ENCODE measurements around the gene RALGPS1. TPM values are rescaled to one million over a fixed set of nuclear protein-coding genes. Genes with fewer than 3 reads are reported as not detected.
"Not testable (repeated sequence)": the region's sequence is repeated elsewhere in the genome, so short reads cannot be mapped to it uniquely, and the experiment has no call there.

Gene RALGPS1
- polyA plus RNA-seq, 3 donors = 0.60 to 4.6 (median 1.3) TPM

DNA sequence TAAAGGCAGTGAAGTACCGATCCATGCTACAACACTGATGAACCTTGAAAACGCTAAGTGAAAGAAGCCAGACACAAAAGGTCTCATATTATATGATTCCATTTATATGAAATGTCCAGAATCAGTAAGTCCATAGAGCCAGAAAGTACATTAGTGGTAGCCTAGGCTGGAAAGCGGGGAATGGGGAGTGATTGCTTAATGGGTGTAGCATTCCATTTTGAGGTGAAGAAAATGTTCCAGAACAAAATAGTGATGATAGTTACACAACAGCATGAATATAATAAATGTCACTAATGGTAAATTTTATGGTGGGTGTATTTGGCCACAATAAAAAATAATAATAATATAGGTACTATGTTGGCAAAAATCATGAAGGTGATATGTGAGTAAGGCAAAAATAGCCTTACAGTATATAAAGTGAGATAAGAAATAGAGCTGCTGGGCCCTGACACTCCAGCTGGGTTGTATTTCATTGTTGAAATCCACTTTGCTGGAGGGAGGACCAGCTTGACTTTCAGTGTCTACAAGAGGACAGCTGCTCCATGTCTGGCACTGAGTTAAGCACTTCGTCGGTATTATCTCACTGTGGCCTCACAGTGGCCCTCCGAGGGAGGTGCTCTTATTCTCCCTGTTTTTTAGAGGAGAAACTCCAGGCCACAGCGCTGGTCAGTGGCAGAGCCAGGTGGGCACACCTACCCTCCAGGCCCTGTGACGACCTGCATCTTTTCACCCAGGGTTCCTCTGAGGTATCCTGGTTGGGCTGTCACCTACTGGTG, 230.3 kb downstream of the RALGPS1 start:
- H3K79me2 ChIP-seq (ENCODE audit: insufficient read depth, low read length) = no peaks in the 10 kb centered on the region
- no peak overlapping the region for H3K4me3 Mint-ChIP-seq
- no peak overlapping the region for H2AFZ ChIP-seq (ENCODE audit: insufficient read depth, low read depth, low read length, poor library complexity, severe bottlenecking)
- TF ChIP-seq, protein P1, sequence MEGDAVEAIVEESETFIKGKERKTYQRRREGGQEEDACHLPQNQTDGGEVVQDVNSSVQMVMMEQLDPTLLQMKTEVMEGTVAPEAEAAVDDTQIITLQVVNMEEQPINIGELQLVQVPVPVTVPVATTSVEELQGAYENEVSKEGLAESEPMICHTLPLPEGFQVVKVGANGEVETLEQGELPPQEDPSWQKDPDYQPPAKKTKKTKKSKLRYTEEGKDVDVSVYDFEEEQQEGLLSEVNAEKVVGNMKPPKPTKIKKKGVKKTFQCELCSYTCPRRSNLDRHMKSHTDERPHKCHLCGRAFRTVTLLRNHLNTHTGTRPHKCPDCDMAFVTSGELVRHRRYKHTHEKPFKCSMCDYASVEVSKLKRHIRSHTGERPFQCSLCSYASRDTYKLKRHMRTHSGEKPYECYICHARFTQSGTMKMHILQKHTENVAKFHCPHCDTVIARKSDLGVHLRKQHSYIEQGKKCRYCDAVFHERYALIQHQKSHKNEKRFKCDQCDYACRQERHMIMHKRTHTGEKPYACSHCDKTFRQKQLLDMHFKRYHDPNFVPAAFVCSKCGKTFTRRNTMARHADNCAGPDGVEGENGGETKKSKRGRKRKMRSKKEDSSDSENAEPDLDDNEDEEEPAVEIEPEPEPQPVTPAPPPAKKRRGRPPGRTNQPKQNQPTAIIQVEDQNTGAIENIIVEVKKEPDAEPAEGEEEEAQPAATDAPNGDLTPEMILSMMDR (IDR thresholded peaks at IDR 0.05) = no peak
- peaks cover 6 to 27% (median 6%) of the 10 kb centered on the region in 3 donors for H3K27me3 Mint-ChIP-seq (ENCODE audit: low read depth in 3 of 3)
- no peaks in the 10 kb centered on the region for H3K4me1 Mint-ChIP-seq
- no peak overlapping the region for H3K27ac ChIP-seq (ENCODE audit: low read depth in 1 of 2, low read length in 2 of 2)
- intact Hi-C loops (cut with micrococcal nuclease) = no loop called here
- H3K36me3 ChIP-seq (replicated peaks in 1 of 2; ENCODE audit: control insufficient read depth in 1 of 2, insufficient read depth in 2 of 2, low read length in 2 of 2) = no peaks in the 10 kb centered on the region
- no peaks in the 10 kb centered on the region for H3K27me3 ChIP-seq (ENCODE audit: control insufficient read depth in 2 of 2, insufficient read depth in 2 of 2, low read length in 2 of 2)
- DNase-seq = no peak
- H4K20me1 ChIP-seq (ENCODE audit: insufficient read depth, low read length) = no peaks in the 10 kb centered on the region
- H3K4me3 ChIP-seq (replicated peaks in 1 of 3; ENCODE audit: low read depth in 2 of 3, low read length in 3 of 3) = no peak overlapping the region
- H3K4me2 ChIP-seq (replicated peaks; ENCODE audit: extremely low read depth, low read length, poor library complexity, severe bottlenecking) = no peak overlapping the region
- peaks cover 0 to 3% (median 2%) of the 10 kb centered on the region in 7 donors for H3K9me3 Mint-ChIP-seq
- no peak overlapping the region for H3K27ac Mint-ChIP-seq
- WGBS (ENCODE audit: insufficient coverage) = 90% methylated on average over 5 of the region's 8 CpGs
- no peaks in the 10 kb centered on the region for H3K9me3 ChIP-seq (replicated peaks in 1 of 2; ENCODE audit: control insufficient read depth in 1 of 2, insufficient read depth in 1 of 2, low read length in 2 of 2)
- no peaks in the 10 kb centered on the region for H3K36me3 Mint-ChIP-seq
- no peaks in the 10 kb centered on the region for H3K4me1 ChIP-seq (ENCODE audit: control insufficient read depth in 1 of 2, insufficient read depth in 2 of 2, low read length in 2 of 2)
- no peak overlapping the region for H3K9ac ChIP-seq (ENCODE audit: insufficient read depth, low read length, poor library complexity, severe bottlenecking)

DNA sequence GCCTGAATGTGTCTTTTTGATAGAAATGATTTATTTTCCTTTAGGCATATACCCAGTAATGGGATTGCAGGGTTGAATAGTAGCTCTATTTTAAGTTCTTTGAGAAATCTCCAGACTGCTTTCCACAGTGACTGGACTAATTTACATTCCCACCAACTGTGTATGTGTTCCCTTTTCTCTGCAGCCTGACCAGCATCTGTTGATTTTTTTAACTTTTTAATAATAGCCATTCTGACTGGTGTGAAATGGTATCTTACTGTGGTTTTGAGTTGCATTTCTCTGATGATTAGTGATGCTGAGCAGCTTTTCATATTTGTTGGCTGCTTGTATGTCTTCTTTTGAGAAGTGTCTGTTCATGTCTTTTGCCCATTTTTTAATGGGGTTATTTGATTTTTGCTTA, 232.3 kb downstream of the RALGPS1 start:
- intact Hi-C loops (cut with micrococcal nuclease); H3K4me1 Mint-ChIP-seq; H3K9ac ChIP-seq (ENCODE audit: insufficient read depth, low read length, poor library complexity, severe bottlenecking); H3K4me3 ChIP-seq (replicated peaks in 1 of 3; ENCODE audit: low read depth in 2 of 3, low read length in 3 of 3); H2AFZ ChIP-seq (ENCODE audit: insufficient read depth, low read depth, low read length, poor library complexity, severe bottlenecking); H3K9me3 ChIP-seq (replicated peaks in 1 of 2; ENCODE audit: control insufficient read depth in 1 of 2, insufficient read depth in 1 of 2, low read length in 2 of 2); H3K27ac Mint-ChIP-seq; H3K4me1 ChIP-seq (ENCODE audit: control insufficient read depth in 1 of 2, insufficient read depth in 2 of 2, low read length in 2 of 2); DNase-seq; H3K27me3 ChIP-seq (ENCODE audit: control insufficient read depth in 2 of 2, insufficient read depth in 2 of 2, low read length in 2 of 2); H3K79me2 ChIP-seq (ENCODE audit: insufficient read depth, low read length); H3K27ac ChIP-seq (ENCODE audit: low read depth in 1 of 2, low read length in 2 of 2); H3K36me3 Mint-ChIP-seq; H3K36me3 ChIP-seq (replicated peaks in 1 of 2; ENCODE audit: control insufficient read depth in 1 of 2, insufficient read depth in 2 of 2, low read length in 2 of 2); H3K4me3 Mint-ChIP-seq; H4K20me1 ChIP-seq (ENCODE audit: insufficient read depth, low read length); H3K9me3 Mint-ChIP-seq; H3K4me2 ChIP-seq (replicated peaks; ENCODE audit: extremely low read depth, low read length, poor library complexity, severe bottlenecking): not testable (repeated sequence)
- H3K27me3 Mint-ChIP-seq (ENCODE audit: low read depth in 3 of 3) = peaks cover 2 to 26% (median 15%) of the 10 kb centered on the region in 3 donors

Measured in CD14-positive monocyte (primary cell).